ENCODE data around the gene STK31. TPM values are rescaled to one million over a fixed set of nuclear protein-coding genes. Genes with fewer than 3 reads are reported as not detected.

Gene STK31
- total and polyA plus RNA-seq, 10 donors, result 0.17 to 2.4 (median 0.63) TPM

DNA sequence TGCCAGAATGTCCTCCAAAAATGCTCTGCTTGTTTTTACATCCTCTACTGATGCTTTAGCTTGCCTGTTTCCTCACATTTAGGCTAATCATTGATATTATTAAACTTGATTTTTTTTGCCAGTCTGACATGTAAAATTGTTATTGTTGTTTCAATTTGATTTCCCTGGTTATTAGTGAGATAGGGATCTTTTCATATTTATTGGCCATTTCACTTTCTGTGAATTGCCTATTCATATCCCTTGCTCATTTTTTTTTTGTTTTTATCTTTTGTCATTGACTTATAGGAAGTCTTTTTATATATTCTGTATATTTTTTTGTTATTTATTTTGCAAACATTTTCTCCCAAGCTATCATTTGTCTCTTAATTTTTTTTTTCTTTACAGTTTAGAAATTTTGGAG lies 16.8 kb upstream of the STK31 start:
- no peaks in the 10 kb centered on the region for H3K27me3 ChIP-seq (replicated peaks in 1 of 7)
- intact Hi-C loops (cut with DNase I; ENCODE audit: low total_unique reads), result no loop called here
- DNase-seq, result no peak
- H3K4me1 ChIP-seq, result no peaks in the 10 kb centered on the region
- peaks cover 0 to 5% (median 0%) of the 10 kb centered on the region in 8 donors for H3K9me3 ChIP-seq
- H3K4me3 ChIP-seq, result no peak overlapping the region
- H3K36me3 ChIP-seq, result peaks cover 0 to 83% (median 15%) of the 10 kb centered on the region in 6 donors
- H3K27ac ChIP-seq, result no peak overlapping the region
- TF ChIP-seq POLR2A (IDR thresholded peaks at IDR 0.05), result no peak
- no peak for TF ChIP-seq CTCF (IDR thresholded peaks at IDR 0.05 in 8 of 11, conservative IDR thresholded peaks at IDR 0.05 in 3 of 11)
- TF ChIP-seq POLR2AphosphoS5 (IDR thresholded peaks at IDR 0.05), result no peak

DNA sequence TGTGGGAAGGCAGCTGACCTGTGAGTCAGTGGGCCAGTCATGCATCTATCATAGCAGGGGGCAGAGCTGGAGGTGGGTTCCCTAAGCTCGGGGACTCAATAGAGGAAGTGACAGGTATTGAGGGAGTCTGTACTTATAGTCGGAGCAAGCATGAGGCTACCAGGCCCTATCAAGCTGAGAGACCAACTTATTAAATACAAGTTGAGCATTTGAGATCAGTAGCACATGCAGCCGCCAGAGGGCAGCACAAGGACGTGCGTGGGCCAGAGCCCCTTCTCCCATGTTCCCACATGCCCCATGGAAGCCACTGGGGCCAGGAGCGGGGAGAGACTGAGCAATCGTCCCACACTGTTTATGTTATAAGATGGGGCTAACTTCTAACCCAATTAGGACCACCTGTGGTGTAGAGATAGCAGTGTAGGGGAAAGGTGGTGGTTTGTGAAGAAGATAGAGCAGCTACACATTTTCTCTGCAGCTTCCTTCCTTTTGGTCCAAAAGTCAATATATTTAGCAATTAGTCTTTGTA lies 13.0 kb upstream of the STK31 start:
- peak; percentile 85 for DNase-seq

DNA sequence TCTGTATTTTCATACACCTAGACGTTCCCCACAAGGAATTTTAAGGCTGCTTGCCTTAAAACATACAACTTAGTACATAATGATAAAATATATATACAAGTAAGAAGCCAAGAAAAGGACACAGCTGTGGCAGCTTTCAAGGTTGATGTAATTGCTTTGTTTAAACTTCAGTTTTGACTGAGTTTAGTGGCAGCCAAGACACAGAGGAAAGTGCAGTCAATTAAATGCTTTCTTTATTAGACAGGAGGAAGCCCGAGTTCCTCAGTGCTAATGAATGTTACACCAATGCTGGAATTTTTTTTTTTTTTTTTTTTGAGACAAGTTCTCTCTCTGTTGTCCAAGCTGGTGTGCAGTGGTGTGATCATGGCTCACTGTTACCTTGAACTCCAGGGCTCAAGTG lies 11.2 kb upstream of the STK31 start:
- no peak for DNase-seq
- Histone ChIP-seq H3K36me3 (peaks cover 0 to 77% (median 10%) of the 10 kb centered on the region in 6 donors), H3K4me3 (no peak overlapping the region), H3K9me3 (peaks cover 0 to 2% (median 0%) of the 10 kb centered on the region in 8 donors), H3K27ac (no peak overlapping the region), H3K4me1 (no peaks in the 10 kb centered on the region), H3K27me3 (replicated peaks in 1 of 7) (no peaks in the 10 kb centered on the region)
- intact Hi-C loops (cut with DNase I; ENCODE audit: low total_unique reads), result no loop called here
- WGBS, 5 donors, result 55 to 60% (median 58%) methylated on average over 2 of the region's 2 CpGs
- TF ChIP-seq POLR2AphosphoS5 (IDR thresholded peaks at IDR 0.05) (no peak), CTCF (IDR thresholded peaks at IDR 0.05 in 8 of 11, conservative IDR thresholded peaks at IDR 0.05 in 3 of 11) (no peak), POLR2A (IDR thresholded peaks at IDR 0.05) (no peak)

More for the DNA sequence above, 13.0 kb upstream of the STK31 start:
- H3K9me3 ChIP-seq, result peaks cover 0 to 5% (median 0%) of the 10 kb centered on the region in 8 donors
- H3K4me1 ChIP-seq, result no peaks in the 10 kb centered on the region
- 9 to 26% (median 14%) methylated on average over 7 of the region's 7 CpGs for WGBS, 5 donors
- no peak overlapping the region for H3K4me3 ChIP-seq
- peaks cover 0 to 77% (median 14%) of the 10 kb centered on the region in 6 donors for H3K36me3 ChIP-seq
- TF ChIP-seq POLR2A (IDR thresholded peaks at IDR 0.05), result no peak
- TF ChIP-seq CTCF (IDR thresholded peaks at IDR 0.05 in 8 of 11, conservative IDR thresholded peaks at IDR 0.05 in 3 of 11), result peak in 9 of 11 experiments; percentile 26 to 69 (median 58)
- no peak overlapping the region for H3K27ac ChIP-seq
- no peaks in the 10 kb centered on the region for H3K27me3 ChIP-seq (replicated peaks in 1 of 7)
- intact Hi-C loops (cut with DNase I; ENCODE audit: low total_unique reads), result no loop called here

GRCh38 chr7:23700046-23700445 lies 10.0 kb upstream of the STK31 start:
- Histone ChIP-seq H3K4me3 (no peak overlapping the region), H3K9me3 (peaks cover 0 to 6% (median 2%) of the 10 kb centered on the region in 8 donors), H3K36me3 (peaks cover 0 to 77% (median 12%) of the 10 kb centered on the region in 6 donors), H3K27me3 (replicated peaks in 1 of 7) (no peaks in the 10 kb centered on the region), H3K4me1 (no peaks in the 10 kb centered on the region), H3K27ac (no peak overlapping the region)
- intact Hi-C loops (cut with DNase I; ENCODE audit: low total_unique reads), result no loop called here
- no peak for TF ChIP-seq POLR2A (IDR thresholded peaks at IDR 0.05)
- no peak for TF ChIP-seq POLR2AphosphoS5 (IDR thresholded peaks at IDR 0.05)
- no peak for TF ChIP-seq CTCF (IDR thresholded peaks at IDR 0.05 in 8 of 11, conservative IDR thresholded peaks at IDR 0.05 in 3 of 11)
- no peak for DNase-seq
- WGBS, 5 donors, result 77 to 90% (median 82%) methylated on average over 4 of the region's 4 CpGs

Measured in spleen (tissue), 11 donors.